Mucosa of rectum (tissue), 2 donors: Measurements from ENCODE around the gene NAGK.
"Not testable (repeated sequence)": the region's sequence is repeated elsewhere in the genome, so short reads cannot be mapped to it uniquely, and the experiment has no call there.

Experiments used
- H3K27ac ChIP-seq, 2 donors: one replicate each; pipeline ENCODE4 v1.7.0; 2013; ENCODE audit warnings: inconsistent platforms in 2 of 2, low read depth in 2 of 2, low read length in 2 of 2
- H3K27me3 ChIP-seq, 2 donors: one replicate each; pipeline ENCODE4 v1.7.0; 2013; ENCODE audit warnings: low read length in 2 of 2; ENCODE audit not compliant: control insufficient read depth in 2 of 2, insufficient read depth in 2 of 2
- H3K36me3 ChIP-seq, 2 donors: one replicate each; pipeline ENCODE4 v1.7.0; 2013; ENCODE audit warnings: low read length in 2 of 2; ENCODE audit not compliant: control insufficient read depth in 2 of 2, insufficient read depth in 2 of 2
- H3K4me1 ChIP-seq, 2 donors: one replicate each; pipeline ENCODE4 v1.7.0; 2013; ENCODE audit warnings: low read length in 2 of 2, mild to moderate bottlenecking in 1 of 2; ENCODE audit not compliant: control insufficient read depth in 2 of 2, insufficient read depth in 2 of 2
- H3K4me3 ChIP-seq, 2 donors: one replicate each; pipeline ENCODE4 v1.7.0; 2013; ENCODE audit warnings: low read length in 2 of 2
- H3K9ac ChIP-seq, 2 donors: one replicate each; pipeline ENCODE4 v1.7.0; 2013; ENCODE audit warnings: low read length in 2 of 2, low read depth in 1 of 2, mild to moderate bottlenecking in 1 of 2
- H3K9me3 ChIP-seq, 2 donors: one replicate each; pipeline ENCODE4 v1.7.0; 2013; ENCODE audit warnings: low read length in 2 of 2; ENCODE audit not compliant: control insufficient read depth in 2 of 2
- donor health status: healthy.
- donor health status: Normal muscosa, but diverticular disease.

Gene NAGK

GRCh38 chr2:71083297-71083696 is 14.8 kb downstream of the NAGK start:
- H3K9me3 ChIP-seq, result not testable (repeated sequence)

GRCh38 chr2:71083752-71084312 is 15.4 kb downstream of the NAGK start:
- H3K27me3 ChIP-seq, H3K9me3 ChIP-seq, H3K27ac ChIP-seq, H3K36me3 ChIP-seq, H3K4me1 ChIP-seq, H3K9ac ChIP-seq: not testable (repeated sequence)
- peak overlapping the region in 1 of 2 donors; percentile 41 for H3K4me3 ChIP-seq

More at GRCh38 chr2:71083297-71083696, 14.8 kb downstream of the NAGK start:
- H3K9ac ChIP-seq, H3K27ac ChIP-seq, H3K36me3 ChIP-seq, H3K4me3 ChIP-seq, H3K27me3 ChIP-seq, H3K4me1 ChIP-seq: not testable (repeated sequence)

- H3K9me3 ChIP-seq, H3K4me3 ChIP-seq, H3K36me3 ChIP-seq, H3K27me3 ChIP-seq, H3K9ac ChIP-seq, H3K27ac ChIP-seq, H3K4me1 ChIP-seq: not testable (repeated sequence)
Observed at GRCh38 chr2:71085325-71086003, 17.0 kb downstream of the NAGK start.

- H3K27ac ChIP-seq, H3K4me3 ChIP-seq, H3K27me3 ChIP-seq, H3K9me3 ChIP-seq, H3K9ac ChIP-seq, H3K4me1 ChIP-seq, H3K36me3 ChIP-seq: not testable (repeated sequence)
Observed at GRCh38 chr2:71089475-71089874, 21.0 kb downstream of the NAGK start.

GRCh38 chr2:71091808-71092207 is 23.4 kb downstream of the NAGK start:
- not testable (repeated sequence) for H3K27me3 ChIP-seq, H3K9ac ChIP-seq, H3K27ac ChIP-seq, H3K36me3 ChIP-seq, H3K4me1 ChIP-seq, H3K4me3 ChIP-seq, H3K9me3 ChIP-seq

GRCh38 chr2:71092491-71093260 is 24.2 kb downstream of the NAGK start:
- H3K4me1 ChIP-seq, H3K27ac ChIP-seq, H3K4me3 ChIP-seq, H3K9ac ChIP-seq, H3K27me3 ChIP-seq, H3K36me3 ChIP-seq, H3K9me3 ChIP-seq: not testable (repeated sequence)

- Histone ChIP-seq H3K27me3 (no peaks in the 10 kb centered on the region), H3K9ac (no peak overlapping the region), H3K4me3 (no peak overlapping the region), H3K4me1 (no peaks in the 10 kb centered on the region), H3K36me3 (no peaks in the 10 kb centered on the region), H3K27ac (no peak overlapping the region), H3K9me3 (no peaks in the 10 kb centered on the region)
Observed at GRCh38 chr2:71100195-71100964, 31.9 kb downstream of the NAGK start.

- Histone ChIP-seq H3K4me3 (no peak overlapping the region), H3K27ac (no peak overlapping the region), H3K36me3 (no peaks in the 10 kb centered on the region), H3K9me3 (no peaks in the 10 kb centered on the region), H3K9ac (no peak overlapping the region), H3K27me3 (no peaks in the 10 kb centered on the region), H3K4me1 (no peaks in the 10 kb centered on the region)
Observed at GRCh38 chr2:71101656-71102055, 33.2 kb downstream of the NAGK start.

GRCh38 chr2:71102981-71103681 is 34.7 kb downstream of the NAGK start:
- Histone ChIP-seq H3K4me1 (no peaks in the 10 kb centered on the region), H3K27ac (no peak overlapping the region)

More at GRCh38 chr2:71102981-71103681, 34.7 kb downstream of the NAGK start:
- Histone ChIP-seq H3K27me3 (no peaks in the 10 kb centered on the region), H3K36me3 (no peaks in the 10 kb centered on the region), H3K9ac (no peak overlapping the region), H3K9me3 (no peaks in the 10 kb centered on the region), H3K4me3 (no peak overlapping the region)
